ENCODE data around the gene ZDHHC3.

Gene ZDHHC3

GRCh38 chr3:44892689-44893088, 83.3 kb downstream of the ZDHHC3 start:
- no peak overlapping the region for H3K27ac ChIP-seq
- TF ChIP-seq CTCF (conservative IDR thresholded peaks at IDR 0.05), result no peak

- H3K27ac ChIP-seq, result no peak overlapping the region
- TF ChIP-seq CTCF (conservative IDR thresholded peaks at IDR 0.05), result no peak
Measured at GRCh38 chr3:44890852-44891251, 85.1 kb downstream of the ZDHHC3 start.

GRCh38 chr3:44890258-44890657, 85.7 kb downstream of the ZDHHC3 start:
- no peak overlapping the region for H3K27ac ChIP-seq
- TF ChIP-seq CTCF (conservative IDR thresholded peaks at IDR 0.05), result no peak

GRCh38 chr3:44887101-44887500, 88.9 kb downstream of the ZDHHC3 start:
- H3K27ac ChIP-seq, result no peak overlapping the region
- no peak for TF ChIP-seq CTCF (conservative IDR thresholded peaks at IDR 0.05)

GRCh38 chr3:44886561-44886960, 89.4 kb downstream of the ZDHHC3 start:
- H3K27ac ChIP-seq, result no peak overlapping the region
- TF ChIP-seq CTCF (conservative IDR thresholded peaks at IDR 0.05), result no peak

- no peak overlapping the region for H3K27ac ChIP-seq
- TF ChIP-seq CTCF (conservative IDR thresholded peaks at IDR 0.05), result no peak
Measured at GRCh38 chr3:44885618-44886017, 90.4 kb downstream of the ZDHHC3 start.

GRCh38 chr3:44883999-44884431, 92.0 kb downstream of the ZDHHC3 start:
- H3K27ac ChIP-seq, result no peak overlapping the region
- no peak for TF ChIP-seq CTCF (conservative IDR thresholded peaks at IDR 0.05)
